Sigmoid colon (tissue), 4 donors: ENCODE data around the gene GTF2A1L.

ENCODE experiments used
- POLR2A ChIP-seq, 2 donors: fragments of 450-650 bp; IDR thresholded peaks; one replicate each; pipeline ENCODE4 v1.6.1; 2016; ENCODE audit warnings: antibody characterized with exemption in 2 of 2, mild to moderate bottlenecking in 2 of 2, moderate library complexity in 2 of 2
- POLR2AphosphoS5 ChIP-seq, 4 donors: sonication (generic); formaldehyde crosslinking; IDR thresholded peaks; one replicate each; pipeline ENCODE4 v1.6.1; 2017; ENCODE audit warnings: antibody characterized with exemption in 4 of 4
- TF ChIP-seq, protein P1 (sequence below), 4 experiments: fragments of 450-650 bp in 3 of 4; fragments of 200-600 bp in 1 of 4; IDR thresholded peaks; one replicate each; pipeline ENCODE4 v1.5.1; 2016 to 2019; ENCODE audit warnings: antibody characterized with exemption in 4 of 4, mild to moderate bottlenecking in 3 of 4, moderate library complexity in 2 of 4

GRCh38 chr2:48633143-48633542 is 15.5 kb downstream of the GTF2A1L start:
- TF ChIP-seq, protein P1, sequence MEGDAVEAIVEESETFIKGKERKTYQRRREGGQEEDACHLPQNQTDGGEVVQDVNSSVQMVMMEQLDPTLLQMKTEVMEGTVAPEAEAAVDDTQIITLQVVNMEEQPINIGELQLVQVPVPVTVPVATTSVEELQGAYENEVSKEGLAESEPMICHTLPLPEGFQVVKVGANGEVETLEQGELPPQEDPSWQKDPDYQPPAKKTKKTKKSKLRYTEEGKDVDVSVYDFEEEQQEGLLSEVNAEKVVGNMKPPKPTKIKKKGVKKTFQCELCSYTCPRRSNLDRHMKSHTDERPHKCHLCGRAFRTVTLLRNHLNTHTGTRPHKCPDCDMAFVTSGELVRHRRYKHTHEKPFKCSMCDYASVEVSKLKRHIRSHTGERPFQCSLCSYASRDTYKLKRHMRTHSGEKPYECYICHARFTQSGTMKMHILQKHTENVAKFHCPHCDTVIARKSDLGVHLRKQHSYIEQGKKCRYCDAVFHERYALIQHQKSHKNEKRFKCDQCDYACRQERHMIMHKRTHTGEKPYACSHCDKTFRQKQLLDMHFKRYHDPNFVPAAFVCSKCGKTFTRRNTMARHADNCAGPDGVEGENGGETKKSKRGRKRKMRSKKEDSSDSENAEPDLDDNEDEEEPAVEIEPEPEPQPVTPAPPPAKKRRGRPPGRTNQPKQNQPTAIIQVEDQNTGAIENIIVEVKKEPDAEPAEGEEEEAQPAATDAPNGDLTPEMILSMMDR (IDR thresholded peaks at IDR 0.05), result no peak
- TF ChIP-seq POLR2A (IDR thresholded peaks at IDR 0.05) (no peak), POLR2AphosphoS5 (IDR thresholded peaks at IDR 0.05) (no peak)
